Lower lobe of right lung (tissue), 2 donors: ENCODE data around the gene RET. TPM values are rescaled to one million over a fixed set of nuclear protein-coding genes. Genes with fewer than 3 reads are reported as not detected.

Experiments used
- ATAC-seq, 2 donors: fragments of 200-7000 bp; cut with Tn5 transposase; one replicate each; pipeline ENCODE4 v1.9.1; 2020 to 2022; ENCODE audit warnings: mild to moderate bottlenecking in 2 of 2, moderate library complexity in 2 of 2
- DNase-seq: peaks from one replicate; pipeline ENCODE4 v3.0.0-alpha.2; 2020
- H3K27ac ChIP-seq: fragments of 200-600 bp; one replicate; pipeline ENCODE4 v1.8.0; 2022
- H3K27me3 ChIP-seq: fragments of 200-600 bp; one replicate; pipeline ENCODE4 v1.8.0; 2022; ENCODE audit warnings: low read depth
- H3K36me3 ChIP-seq: fragments of 200-600 bp; one replicate; pipeline ENCODE4 v1.8.0; 2022; ENCODE audit warnings: mild to moderate bottlenecking
- H3K4me1 ChIP-seq: fragments of 200-600 bp; one replicate; pipeline ENCODE4 v1.8.0; 2022
- H3K4me3 ChIP-seq: fragments of 200-600 bp; one replicate; pipeline ENCODE4 v1.8.0; 2022; ENCODE audit warnings: mild to moderate bottlenecking
- H3K9me3 ChIP-seq: fragments of 200-600 bp; one replicate; pipeline ENCODE4 v1.8.0; 2022
- intact Hi-C: fragments of 100-400 bp; cut with DNase I; formaldehyde crosslinking; loops from one replicate; pipeline ENCODE4 v1.11.0; 2022
- total RNA-seq: library from RNA; stranded (reverse); fragmentation: NEBNext Ultra II Directional; extraction: Animal tissue kit (Norgen Biotek cat#: 25700); gene quantifications from one replicate; pipeline ENCODE4 v1.2.1, GENCODE V29; 2021
- TF ChIP-seq, protein P1 (sequence below): fragments of 200-600 bp; IDR thresholded peaks from one replicate; pipeline ENCODE4 v1.8.0; 2022; ENCODE audit warnings: antibody characterized with exemption, mild to moderate bottlenecking
- donor health status: DM: no; HTN: yes; CAD: no; lungs with severe emphysema.

Gene RET
- total RNA-seq, 1 donor from 2014 or later, result 0.68 TPM

GRCh38 chr10:43068471-43069210 is 8.2 kb upstream of the RET start:
- H3K27ac ChIP-seq, result no peak overlapping the region
- H3K9me3 ChIP-seq, result no peaks in the 10 kb centered on the region
- H3K4me3 ChIP-seq, result no peak overlapping the region
- no peaks in the 10 kb centered on the region for H3K4me1 ChIP-seq
- ATAC-seq (no peak), DNase-seq (no peak)
- no peaks in the 10 kb centered on the region for H3K27me3 ChIP-seq
- intact Hi-C loops, result no loop called here
- H3K36me3 ChIP-seq, result no peaks in the 10 kb centered on the region
- TF ChIP-seq, protein P1, sequence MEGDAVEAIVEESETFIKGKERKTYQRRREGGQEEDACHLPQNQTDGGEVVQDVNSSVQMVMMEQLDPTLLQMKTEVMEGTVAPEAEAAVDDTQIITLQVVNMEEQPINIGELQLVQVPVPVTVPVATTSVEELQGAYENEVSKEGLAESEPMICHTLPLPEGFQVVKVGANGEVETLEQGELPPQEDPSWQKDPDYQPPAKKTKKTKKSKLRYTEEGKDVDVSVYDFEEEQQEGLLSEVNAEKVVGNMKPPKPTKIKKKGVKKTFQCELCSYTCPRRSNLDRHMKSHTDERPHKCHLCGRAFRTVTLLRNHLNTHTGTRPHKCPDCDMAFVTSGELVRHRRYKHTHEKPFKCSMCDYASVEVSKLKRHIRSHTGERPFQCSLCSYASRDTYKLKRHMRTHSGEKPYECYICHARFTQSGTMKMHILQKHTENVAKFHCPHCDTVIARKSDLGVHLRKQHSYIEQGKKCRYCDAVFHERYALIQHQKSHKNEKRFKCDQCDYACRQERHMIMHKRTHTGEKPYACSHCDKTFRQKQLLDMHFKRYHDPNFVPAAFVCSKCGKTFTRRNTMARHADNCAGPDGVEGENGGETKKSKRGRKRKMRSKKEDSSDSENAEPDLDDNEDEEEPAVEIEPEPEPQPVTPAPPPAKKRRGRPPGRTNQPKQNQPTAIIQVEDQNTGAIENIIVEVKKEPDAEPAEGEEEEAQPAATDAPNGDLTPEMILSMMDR, result no peak

- Histone ChIP-seq H3K4me1 (no peaks in the 10 kb centered on the region), H3K4me3 (no peak overlapping the region), H3K36me3 (no peaks in the 10 kb centered on the region), H3K9me3 (no peaks in the 10 kb centered on the region), H3K27me3 (peaks cover 3% of the 10 kb centered on the region), H3K27ac (no peak overlapping the region)
- intact Hi-C loops, result no loop called here
- no peak for ATAC-seq
- DNase-seq, result no peak
- TF ChIP-seq, protein P1, result no peak
These were observed 7.7 kb upstream of the RET start for GRCh38 chr10:43069211-43069515.

- TF ChIP-seq, protein P1, result no peak
- no peak for DNase-seq
- Histone ChIP-seq H3K9me3 (no peaks in the 10 kb centered on the region), H3K4me1 (no peaks in the 10 kb centered on the region), H3K36me3 (no peaks in the 10 kb centered on the region), H3K4me3 (no peak overlapping the region), H3K27me3 (peaks cover 4% of the 10 kb centered on the region), H3K27ac (no peak overlapping the region)
- intact Hi-C loops, result no loop called here
- ATAC-seq, result no peak
These were observed 7.3 kb upstream of the RET start for GRCh38 chr10:43069579-43069978.

GRCh38 chr10:43070121-43071085 is 6.5 kb upstream of the RET start:
- DNase-seq, result no peak
- TF ChIP-seq, protein P1, result no peak

GRCh38 chr10:43071865-43072650 is 4.8 kb upstream of the RET start:
- Histone ChIP-seq H3K27ac (no peak overlapping the region), H3K27me3 (peaks cover 28% of the 10 kb centered on the region), H3K36me3 (no peaks in the 10 kb centered on the region), H3K4me1 (peaks cover 5% of the 10 kb centered on the region), H3K9me3 (no peaks in the 10 kb centered on the region), H3K4me3 (no peak overlapping the region)
- TF ChIP-seq, protein P1, result no peak
- ATAC-seq (no peak), DNase-seq (no peak)
- intact Hi-C loops, result no loop called here

More at GRCh38 chr10:43070121-43071085, 6.5 kb upstream of the RET start:
- intact Hi-C loops, result no loop called here
- Histone ChIP-seq H3K27me3 (peaks cover 12% of the 10 kb centered on the region), H3K36me3 (no peaks in the 10 kb centered on the region), H3K4me3 (no peak overlapping the region), H3K27ac (no peak overlapping the region), H3K9me3 (no peaks in the 10 kb centered on the region), H3K4me1 (no peaks in the 10 kb centered on the region)
- ATAC-seq, result no peak
